ENCODE measurements around the gene SCAI.
"Not testable (repeated sequence)": the region's sequence is repeated elsewhere in the genome, so short reads cannot be mapped to it uniquely, and the experiment has no call there.

- not testable (repeated sequence) for TF ChIP-seq CTCF (conservative IDR thresholded peaks at IDR 0.05 in 1 of 2, IDR thresholded peaks at IDR 0.05 in 1 of 2; ENCODE audit: low read depth in 1 of 2, low read length in 2 of 2); EZH2 (IDR thresholded peaks at IDR 0.05; ENCODE audit: low read length, missing control alignments)
Observed at GRCh38 chr9:125108541-125108940, 34.8 kb downstream of the SCAI start.
